HG03175 (cell line): ENCODE measurements around the gene APLN.

Experiments
- ATAC-seq: cut with Tn5 transposase; IDR thresholded peaks from one replicate; pipeline ENCODE4 v1.9.1; 2021; ENCODE audit warnings: mild to moderate bottlenecking, moderate library complexity; ENCODE audit not compliant: unreplicated experiment

Gene APLN

DNA sequence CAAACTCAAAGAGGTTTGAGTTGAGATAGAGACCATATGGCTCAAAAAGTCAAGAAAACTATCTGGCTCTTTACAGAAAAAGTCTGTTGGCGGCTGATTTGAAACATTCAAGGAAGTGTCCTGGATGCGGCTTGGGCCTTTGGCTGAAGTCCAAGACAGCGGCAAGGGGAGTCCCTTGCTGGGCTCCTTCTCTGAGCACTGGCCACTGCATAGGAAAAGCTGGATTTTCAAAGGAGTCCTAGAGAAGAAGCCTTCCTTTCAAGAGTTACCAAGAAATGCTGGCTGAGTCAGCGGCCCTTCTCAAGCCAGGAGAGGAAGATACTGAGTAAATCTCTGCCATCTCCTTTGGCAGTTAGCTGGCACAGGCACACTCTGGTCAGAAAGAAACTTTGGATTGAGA is 12.1 kb downstream of the APLN start:
- ATAC-seq, result no peak

GRCh38 chrX:129641941-129642340 is 12.8 kb downstream of the APLN start:
- no peak for ATAC-seq

- no peak for ATAC-seq
These were observed 13.3 kb downstream of the APLN start for GRCh38 chrX:129641469-129641868.

- no peak for ATAC-seq
These were observed 14.0 kb downstream of the APLN start for GRCh38 chrX:129640737-129641136.

DNA sequence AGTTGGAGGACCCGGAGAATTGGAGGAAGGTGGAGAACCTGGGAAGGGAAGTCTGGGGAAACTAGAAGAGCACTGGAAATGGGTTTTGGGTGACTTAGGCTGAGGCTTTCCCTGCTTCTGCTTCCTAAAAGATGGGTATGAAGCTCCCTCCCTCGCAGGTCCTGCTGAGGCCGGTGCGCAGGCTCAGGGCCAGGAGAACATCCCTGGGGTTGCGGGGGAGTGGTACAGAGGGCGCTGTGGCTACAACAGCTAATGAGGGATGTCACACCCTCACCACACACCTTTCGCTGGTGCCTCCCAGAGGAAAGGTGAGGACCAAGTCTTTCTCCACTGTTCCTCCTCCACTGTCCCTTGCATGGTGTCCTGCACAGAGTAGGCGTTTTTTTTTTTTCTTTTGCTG is 15.8 kb downstream of the APLN start:
- no peak for ATAC-seq

DNA sequence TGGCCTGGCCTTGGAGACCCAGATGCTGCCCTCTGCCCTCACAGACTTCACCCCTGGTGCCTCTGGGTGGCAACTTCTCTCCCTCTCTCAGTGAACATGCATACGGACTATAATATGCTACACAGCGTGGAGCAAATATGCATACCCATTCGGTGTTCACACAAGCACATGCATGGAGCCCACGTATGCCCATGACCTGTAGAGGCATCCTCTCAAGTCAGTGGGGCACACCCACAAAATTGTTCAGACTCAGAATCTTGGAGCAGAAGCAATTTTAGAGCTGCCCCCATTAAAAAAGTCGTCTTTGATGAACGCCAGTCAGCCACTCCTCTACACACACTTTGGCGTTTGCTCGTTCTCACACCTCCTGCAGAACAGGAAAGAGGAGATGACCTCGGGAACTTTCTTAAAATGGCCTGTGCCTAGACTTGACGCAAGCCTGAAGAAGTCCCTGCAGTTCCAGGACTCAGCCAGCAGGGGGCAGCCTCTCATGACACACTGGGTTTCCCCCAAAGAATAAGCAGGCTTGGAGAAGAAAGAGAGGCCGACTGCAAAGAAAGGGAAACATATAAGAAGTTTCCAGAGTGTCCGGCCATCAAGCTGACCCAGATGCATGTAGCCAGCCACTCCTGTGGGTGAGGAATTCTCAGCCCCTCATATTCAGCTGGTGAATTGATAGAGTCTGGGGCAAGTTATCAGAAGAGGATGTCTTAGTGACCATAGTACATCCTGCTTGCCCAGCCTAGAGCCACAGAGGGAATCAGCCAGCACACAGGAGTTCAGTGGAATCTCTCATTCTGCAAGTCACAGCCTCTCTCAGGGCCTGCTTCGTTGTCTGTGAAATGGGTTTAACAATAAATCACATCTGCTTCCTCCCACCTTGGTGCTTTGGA is 17.3 kb downstream of the APLN start:
- peak; percentile 69 for ATAC-seq

- no peak for ATAC-seq
These were observed 18.5 kb downstream of the APLN start for GRCh38 chrX:129636175-129636681.

- no peak for ATAC-seq
These were observed 20.2 kb downstream of the APLN start for GRCh38 chrX:129634541-129634940.

GRCh38 chrX:129632443-129632842 is 22.3 kb downstream of the APLN start:
- ATAC-seq, result no peak

GRCh38 chrX:129631849-129632248 is 22.9 kb downstream of the APLN start:
- no peak for ATAC-seq

- ATAC-seq, result no peak
These were observed 24.9 kb downstream of the APLN start for GRCh38 chrX:129629837-129630236.

DNA sequence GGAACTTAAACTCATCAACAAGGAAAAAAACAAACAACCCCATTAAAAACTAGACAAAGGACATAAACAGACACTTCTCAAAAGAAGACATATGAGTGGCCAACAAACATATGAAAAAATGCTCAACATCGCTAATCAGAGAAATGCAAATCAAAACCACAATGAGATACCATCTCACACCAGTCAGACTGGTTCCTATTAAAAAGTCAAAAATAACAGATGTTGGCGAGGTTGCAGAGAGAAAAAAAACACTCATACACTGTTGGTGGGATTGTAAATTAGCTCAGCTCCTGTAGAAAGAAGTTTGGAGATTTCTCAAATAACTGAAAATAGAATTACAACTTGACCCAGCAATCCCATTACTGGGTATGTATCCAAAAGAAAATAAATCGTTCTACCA is 28.7 kb downstream of the APLN start:
- ATAC-seq, result no peak

GRCh38 chrX:129622757-129623301 is 31.9 kb downstream of the APLN start:
- ATAC-seq, result no peak

DNA sequence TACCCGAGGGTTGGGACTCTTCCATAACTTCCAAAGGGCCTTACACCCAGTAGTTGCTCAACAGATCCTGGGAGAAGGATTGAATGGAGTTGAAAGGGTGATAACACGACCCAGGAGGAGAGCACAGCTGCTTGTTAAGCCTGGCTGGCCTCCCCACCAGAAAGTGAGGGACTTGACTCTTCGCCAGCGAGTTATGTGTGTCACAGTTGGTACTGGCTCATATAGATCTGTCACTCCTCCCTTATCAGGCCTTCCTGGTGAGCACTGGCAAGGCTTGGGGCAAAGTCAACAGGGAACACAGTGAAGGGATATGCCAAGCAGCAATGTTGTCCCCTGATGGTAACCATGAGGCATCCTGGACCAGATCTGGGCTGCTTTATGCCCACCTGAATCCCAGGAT is 35.8 kb downstream of the APLN start:
- no peak for ATAC-seq

- no peak for ATAC-seq
These were observed 37.3 kb downstream of the APLN start for GRCh38 chrX:129617420-129617819.

GRCh38 chrX:129614481-129615255 is 40.1 kb downstream of the APLN start:
- no peak for ATAC-seq

DNA sequence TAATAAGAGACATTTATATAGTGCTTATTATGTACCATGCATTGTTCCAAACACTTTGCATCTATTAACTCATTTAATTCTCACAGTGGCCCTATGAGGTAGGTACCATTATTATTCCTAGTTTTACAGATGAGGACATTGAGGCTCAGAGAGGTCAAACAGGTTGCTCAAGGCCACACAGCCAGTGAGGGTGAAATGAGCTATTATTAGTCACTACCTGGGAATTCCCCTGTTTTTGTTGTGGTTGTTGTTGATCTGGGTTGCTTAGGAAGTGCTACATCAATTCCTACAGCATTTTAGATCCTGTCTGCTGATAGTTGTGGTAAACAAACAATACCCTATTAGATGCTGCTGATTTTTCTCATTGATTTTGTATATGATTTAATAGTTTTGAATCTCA is 41.2 kb downstream of the APLN start:
- no peak for ATAC-seq

DNA sequence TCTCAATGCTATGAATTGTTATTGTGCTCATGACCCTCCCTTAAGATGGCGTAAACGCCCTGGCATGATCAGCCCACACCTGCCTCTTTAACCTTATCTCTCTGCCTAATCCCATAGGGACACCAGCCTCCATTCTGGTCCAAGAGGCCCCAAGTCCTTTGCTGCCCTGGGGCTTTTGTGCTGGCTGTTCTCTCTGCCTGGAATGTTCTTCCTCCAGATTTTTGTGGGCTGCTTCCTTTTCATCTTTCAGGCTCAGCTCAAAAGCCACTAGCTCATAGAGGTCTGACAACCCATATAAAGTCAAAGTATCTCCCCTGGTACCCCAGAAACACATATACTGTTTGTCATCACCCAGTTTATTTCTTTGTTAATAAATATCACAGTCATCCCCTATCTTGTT is 42.4 kb downstream of the APLN start:
- ATAC-seq, result no peak

DNA sequence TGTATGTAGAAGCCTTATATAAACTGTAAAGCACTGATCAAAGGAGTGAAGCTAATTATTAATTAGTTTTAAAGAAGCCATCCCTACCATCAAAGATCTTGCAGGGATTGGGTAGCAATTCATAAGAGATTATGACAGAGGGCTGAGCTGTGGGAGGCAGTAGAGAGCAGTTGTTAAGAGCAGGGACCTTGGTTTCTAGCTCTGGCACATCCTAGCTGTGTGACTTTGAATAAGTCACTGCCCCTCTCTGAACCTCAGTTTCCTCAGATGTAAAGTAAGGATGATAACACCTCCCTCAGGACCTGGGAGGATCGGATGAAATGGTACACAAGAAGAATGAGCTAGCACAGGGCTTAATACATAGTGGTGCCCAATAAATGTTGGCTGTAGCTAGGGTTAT is 45.4 kb downstream of the APLN start:
- no peak for ATAC-seq

- no peak for ATAC-seq
These were observed 46.3 kb downstream of the APLN start for GRCh38 chrX:129608496-129608895.

GRCh38 chrX:129606918-129607317 is 47.8 kb downstream of the APLN start:
- no peak for ATAC-seq

GRCh38 chrX:129600981-129601424 is 53.8 kb downstream of the APLN start:
- no peak for ATAC-seq
